GM23338 (cell line): ENCODE results near the gene HMG20B.

Experiments
- CREB1 ChIP-seq: fragments of 250-450 bp; sonication (Bioruptor Pico); IDR thresholded peaks from 2 replicates; pipeline ENCODE4 v1.5.0; 2020; ENCODE audit warnings: low read depth, mild to moderate bottlenecking, moderate library complexity
- CTCF ChIP-seq, 2 experiments: fragments of 200-600 bp in 1 of 2; sonication (generic) in 1 of 2; conservative IDR thresholded peaks; 2 replicates each; pipeline versions ENCODE4 v1.5.1 to v1.6.1; 2016 to 2017; ENCODE audit warnings: antibody characterized with exemption in 2 of 2, low read depth in 2 of 2, mild to moderate bottlenecking in 2 of 2, moderate library complexity in 1 of 2
- ETS1 ChIP-seq: IDR thresholded peaks from 2 replicates; pipeline ENCODE4 v1.6.1; 2016; ENCODE audit warnings: antibody characterized with exemption
- EZH2 ChIP-seq: fragments of 200-600 bp; sonication (generic); IDR thresholded peaks from one replicate; pipeline ENCODE4 v1.8.0; 2017; ENCODE audit warnings: antibody characterized with exemption, mild to moderate bottlenecking, low read depth; ENCODE audit not compliant: unreplicated experiment
- EZH2phosphoT487 ChIP-seq: fragments of 200-600 bp; sonication (generic); IDR thresholded peaks from one replicate; pipeline ENCODE4 v1.8.1; 2018; ENCODE audit warnings: antibody characterized with exemption; ENCODE audit not compliant: unreplicated experiment
- JUNB ChIP-seq: IDR thresholded peaks from one replicate; pipeline ENCODE4 v1.6.1; 2016; ENCODE audit warnings: antibody characterized with exemption; ENCODE audit not compliant: unreplicated experiment
- NANOG ChIP-seq: IDR thresholded peaks from 2 replicates; pipeline ENCODE4 v1.6.1; 2016; ENCODE audit warnings: antibody characterized with exemption, borderline replicate concordance
- POLR2AphosphoS5 ChIP-seq: IDR thresholded peaks from 2 replicates; pipeline ENCODE4 v1.6.1; 2016; ENCODE audit warnings: antibody characterized with exemption, low read depth
- STAT1 ChIP-seq: IDR thresholded peaks from one replicate; pipeline ENCODE4 v1.6.1; 2016; ENCODE audit warnings: antibody characterized with exemption; ENCODE audit not compliant: unreplicated experiment
- TF ChIP-seq, protein P1 (sequence below): IDR thresholded peaks from one replicate; pipeline ENCODE4 v1.6.1; 2018; ENCODE audit warnings: antibody characterized with exemption; ENCODE audit not compliant: unreplicated experiment
- TF ChIP-seq, protein P2 (sequence below): fragments of 250-450 bp; sonication (Bioruptor Pico); IDR thresholded peaks from 2 replicates; pipeline ENCODE4 v1.5.0; 2020; ENCODE audit warnings: mild to moderate bottlenecking, moderate library complexity

DNA sequence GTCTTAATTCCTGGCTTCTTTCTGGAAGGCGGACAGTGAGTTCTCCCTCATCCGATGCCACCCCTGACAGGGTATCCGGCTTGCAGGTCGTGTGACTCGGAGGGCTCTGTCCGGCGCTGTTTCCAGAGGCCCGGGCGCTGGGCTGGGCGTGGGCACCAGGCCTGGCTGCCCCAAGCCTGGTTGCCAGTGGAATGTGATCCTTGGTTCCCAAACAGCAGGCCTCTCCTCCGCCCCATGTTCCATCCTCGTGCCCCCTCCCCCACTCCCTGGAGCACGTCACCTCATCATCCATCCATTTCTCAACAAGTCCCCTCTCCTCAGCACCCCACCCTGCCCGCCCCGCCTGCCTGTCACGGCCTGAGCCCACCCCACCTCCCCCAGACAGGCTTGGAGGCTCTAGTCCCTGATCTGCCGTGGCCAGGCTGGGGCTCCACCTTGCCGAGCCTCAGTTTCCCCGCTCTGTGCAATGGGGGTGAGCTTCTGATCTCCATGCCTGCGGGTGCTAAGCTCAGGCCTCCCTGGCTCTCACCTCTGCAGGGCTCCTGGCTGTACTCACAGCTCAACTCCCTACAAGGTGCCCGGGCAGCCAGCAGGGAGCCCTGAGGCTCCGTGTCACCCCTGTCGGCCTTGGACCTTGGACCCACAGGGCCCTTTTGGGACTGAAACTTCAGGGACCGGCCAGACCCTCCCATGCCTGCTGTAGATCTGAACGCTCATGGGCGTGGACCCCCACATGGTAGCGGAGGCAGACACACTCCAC is 31.7 kb downstream of the HMG20B start:
- TF ChIP-seq CTCF (conservative IDR thresholded peaks at IDR 0.05; ENCODE audit: low read depth in 2 of 2) (no peak), CREB1 (CRISPR knock-in tag) (no peak), EZH2phosphoT487 (no peak), POLR2AphosphoS5 (no peak), EZH2 (no peak), JUNB (no peak), NANOG (no peak), STAT1 (no peak), ETS1 (no peak)
- TF ChIP-seq, protein P1, sequence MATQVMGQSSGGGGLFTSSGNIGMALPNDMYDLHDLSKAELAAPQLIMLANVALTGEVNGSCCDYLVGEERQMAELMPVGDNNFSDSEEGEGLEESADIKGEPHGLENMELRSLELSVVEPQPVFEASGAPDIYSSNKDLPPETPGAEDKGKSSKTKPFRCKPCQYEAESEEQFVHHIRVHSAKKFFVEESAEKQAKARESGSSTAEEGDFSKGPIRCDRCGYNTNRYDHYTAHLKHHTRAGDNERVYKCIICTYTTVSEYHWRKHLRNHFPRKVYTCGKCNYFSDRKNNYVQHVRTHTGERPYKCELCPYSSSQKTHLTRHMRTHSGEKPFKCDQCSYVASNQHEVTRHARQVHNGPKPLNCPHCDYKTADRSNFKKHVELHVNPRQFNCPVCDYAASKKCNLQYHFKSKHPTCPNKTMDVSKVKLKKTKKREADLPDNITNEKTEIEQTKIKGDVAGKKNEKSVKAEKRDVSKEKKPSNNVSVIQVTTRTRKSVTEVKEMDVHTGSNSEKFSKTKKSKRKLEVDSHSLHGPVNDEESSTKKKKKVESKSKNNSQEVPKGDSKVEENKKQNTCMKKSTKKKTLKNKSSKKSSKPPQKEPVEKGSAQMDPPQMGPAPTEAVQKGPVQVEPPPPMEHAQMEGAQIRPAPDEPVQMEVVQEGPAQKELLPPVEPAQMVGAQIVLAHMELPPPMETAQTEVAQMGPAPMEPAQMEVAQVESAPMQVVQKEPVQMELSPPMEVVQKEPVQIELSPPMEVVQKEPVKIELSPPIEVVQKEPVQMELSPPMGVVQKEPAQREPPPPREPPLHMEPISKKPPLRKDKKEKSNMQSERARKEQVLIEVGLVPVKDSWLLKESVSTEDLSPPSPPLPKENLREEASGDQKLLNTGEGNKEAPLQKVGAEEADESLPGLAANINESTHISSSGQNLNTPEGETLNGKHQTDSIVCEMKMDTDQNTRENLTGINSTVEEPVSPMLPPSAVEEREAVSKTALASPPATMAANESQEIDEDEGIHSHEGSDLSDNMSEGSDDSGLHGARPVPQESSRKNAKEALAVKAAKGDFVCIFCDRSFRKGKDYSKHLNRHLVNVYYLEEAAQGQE: no peak
- TF ChIP-seq, protein P2, sequence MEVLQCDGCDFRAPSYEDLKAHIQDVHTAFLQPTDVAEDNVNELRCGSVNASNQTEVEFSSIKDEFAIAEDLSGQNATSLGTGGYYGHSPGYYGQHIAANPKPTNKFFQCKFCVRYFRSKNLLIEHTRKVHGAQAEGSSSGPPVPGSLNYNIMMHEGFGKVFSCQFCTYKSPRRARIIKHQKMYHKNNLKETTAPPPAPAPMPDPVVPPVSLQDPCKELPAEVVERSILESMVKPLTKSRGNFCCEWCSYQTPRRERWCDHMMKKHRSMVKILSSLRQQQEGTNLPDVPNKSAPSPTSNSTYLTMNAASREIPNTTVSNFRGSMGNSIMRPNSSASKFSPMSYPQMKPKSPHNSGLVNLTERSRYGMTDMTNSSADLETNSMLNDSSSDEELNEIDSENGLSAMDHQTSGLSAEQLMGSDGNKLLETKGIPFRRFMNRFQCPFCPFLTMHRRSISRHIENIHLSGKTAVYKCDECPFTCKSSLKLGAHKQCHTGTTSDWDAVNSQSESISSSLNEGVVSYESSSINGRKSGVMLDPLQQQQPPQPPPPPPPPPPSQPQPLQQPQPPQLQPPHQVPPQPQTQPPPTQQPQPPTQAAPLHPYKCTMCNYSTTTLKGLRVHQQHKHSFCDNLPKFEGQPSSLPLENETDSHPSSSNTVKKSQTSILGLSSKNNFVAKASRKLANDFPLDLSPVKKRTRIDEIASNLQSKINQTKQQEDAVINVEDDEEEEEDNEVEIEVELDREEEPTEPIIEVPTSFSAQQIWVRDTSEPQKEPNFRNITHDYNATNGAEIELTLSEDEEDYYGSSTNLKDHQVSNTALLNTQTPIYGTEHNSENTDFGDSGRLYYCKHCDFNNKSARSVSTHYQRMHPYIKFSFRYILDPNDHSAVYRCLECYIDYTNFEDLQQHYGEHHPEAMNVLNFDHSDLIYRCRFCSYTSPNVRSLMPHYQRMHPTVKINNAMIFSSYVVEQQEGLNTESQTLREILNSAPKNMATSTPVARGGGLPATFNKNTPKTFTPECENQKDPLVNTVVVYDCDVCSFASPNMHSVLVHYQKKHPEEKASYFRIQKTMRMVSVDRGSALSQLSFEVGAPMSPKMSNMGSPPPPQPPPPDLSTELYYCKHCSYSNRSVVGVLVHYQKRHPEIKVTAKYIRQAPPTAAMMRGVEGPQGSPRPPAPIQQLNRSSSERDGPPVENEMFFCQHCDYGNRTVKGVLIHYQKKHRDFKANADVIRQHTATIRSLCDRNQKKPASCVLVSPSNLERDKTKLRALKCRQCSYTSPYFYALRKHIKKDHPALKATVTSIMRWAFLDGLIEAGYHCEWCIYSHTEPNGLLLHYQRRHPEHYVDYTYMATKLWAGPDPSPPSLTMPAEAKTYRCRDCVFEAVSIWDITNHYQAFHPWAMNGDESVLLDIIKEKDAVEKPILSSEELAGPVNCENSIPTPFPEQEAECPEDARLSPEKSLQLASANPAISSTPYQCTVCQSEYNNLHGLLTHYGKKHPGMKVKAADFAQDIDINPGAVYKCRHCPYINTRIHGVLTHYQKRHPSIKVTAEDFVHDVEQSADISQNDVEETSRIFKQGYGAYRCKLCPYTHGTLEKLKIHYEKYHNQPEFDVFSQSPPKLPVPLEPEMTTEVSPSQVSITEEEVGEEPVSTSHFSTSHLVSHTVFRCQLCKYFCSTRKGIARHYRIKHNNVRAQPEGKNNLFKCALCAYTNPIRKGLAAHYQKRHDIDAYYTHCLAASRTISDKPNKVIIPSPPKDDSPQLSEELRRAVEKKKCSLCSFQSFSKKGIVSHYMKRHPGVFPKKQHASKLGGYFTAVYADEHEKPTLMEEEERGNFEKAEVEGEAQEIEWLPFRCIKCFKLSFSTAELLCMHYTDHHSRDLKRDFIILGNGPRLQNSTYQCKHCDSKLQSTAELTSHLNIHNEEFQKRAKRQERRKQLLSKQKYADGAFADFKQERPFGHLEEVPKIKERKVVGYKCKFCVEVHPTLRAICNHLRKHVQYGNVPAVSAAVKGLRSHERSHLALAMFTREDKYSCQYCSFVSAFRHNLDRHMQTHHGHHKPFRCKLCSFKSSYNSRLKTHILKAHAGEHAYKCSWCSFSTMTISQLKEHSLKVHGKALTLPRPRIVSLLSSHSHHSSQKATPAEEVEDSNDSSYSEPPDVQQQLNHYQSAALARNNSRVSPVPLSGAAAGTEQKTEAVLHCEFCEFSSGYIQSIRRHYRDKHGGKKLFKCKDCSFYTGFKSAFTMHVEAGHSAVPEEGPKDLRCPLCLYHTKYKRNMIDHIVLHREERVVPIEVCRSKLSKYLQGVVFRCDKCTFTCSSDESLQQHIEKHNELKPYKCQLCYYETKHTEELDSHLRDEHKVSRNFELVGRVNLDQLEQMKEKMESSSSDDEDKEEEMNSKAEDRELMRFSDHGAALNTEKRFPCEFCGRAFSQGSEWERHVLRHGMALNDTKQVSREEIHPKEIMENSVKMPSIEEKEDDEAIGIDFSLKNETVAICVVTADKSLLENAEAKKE: no peak
